GM21528 (cell line): Measurements from ENCODE around the gene S100A5.

ENCODE experiments used
- ATAC-seq: cut with Tn5 transposase; IDR thresholded peaks from one replicate; pipeline ENCODE4 v1.9.1; 2021; ENCODE audit warnings: mild to moderate bottlenecking, moderate library complexity; ENCODE audit not compliant: unreplicated experiment, low FRiP score

The S100A5 gene

GRCh38 chr1:153548722-153549688 lies 8.3 kb upstream of the S100A5 start, which contains the start of gene S100A3:
Gene S100A3 (minus strand): TSS chr1:153549258. CDS start chr1:153548485, 773 bp downstream.
- no peak for ATAC-seq

GRCh38 chr1:153547560-153548551 lies 7.1 kb upstream of the S100A5 start:
- no peak for ATAC-seq

- no peak for ATAC-seq
Measured at GRCh38 chr1:153546796-153547559, 6.2 kb upstream of the S100A5 start.

GRCh38 chr1:153546371-153546770 lies 5.6 kb upstream of the S100A5 start:
- ATAC-seq = no peak

GRCh38 chr1:153545067-153546055 lies 4.6 kb upstream of the S100A5 start, which contains the start of gene S100A4:
Gene S100A4 (minus strand): TSS chr1:153545806. CDS start chr1:153544794, 1,012 bp downstream.
- peak; percentile 48 for ATAC-seq

- no peak for ATAC-seq
Measured at GRCh38 chr1:153544453-153545066, 3.8 kb upstream of the S100A5 start.

- no peak for ATAC-seq
Measured at GRCh38 chr1:153543736-153544135, 3.0 kb upstream of the S100A5 start.

GRCh38 chr1:153542956-153543711 lies 2.4 kb upstream of the S100A5 start:
- no peak for ATAC-seq

- no peak for ATAC-seq
Measured at GRCh38 chr1:153541641-153542590, 1.2 kb upstream of the S100A5 start.

GRCh38 chr1:153539395-153540093 lies 1.2 kb downstream of the S100A5 start:
- no peak for ATAC-seq

- no peak for ATAC-seq
Measured at GRCh38 chr1:153538315-153538821, 2.4 kb downstream of the S100A5 start.

GRCh38 chr1:153537376-153537730 lies 3.4 kb downstream of the S100A5 start:
- no peak for ATAC-seq

- no peak for ATAC-seq
Measured at GRCh38 chr1:153536671-153537375, 3.9 kb downstream of the S100A5 start.

GRCh38 chr1:153536012-153536670 lies 4.6 kb downstream of the S100A5 start:
- ATAC-seq = no peak
